Measurements from ENCODE around the gene UBE2R2.
A peak's percentile ranks its signal among the peaks of the same experiment; 100 is the strongest.
"Not testable (repeated sequence)": the region's sequence is repeated elsewhere in the genome, so short reads cannot be mapped to it uniquely, and the experiment has no call there.

The UBE2R2 gene

GRCh38 chr9:33927694-33928093 lies 110.7 kb downstream of the UBE2R2 start:
- no peak for DNase-seq (ENCODE audit: low spot score)

DNA sequence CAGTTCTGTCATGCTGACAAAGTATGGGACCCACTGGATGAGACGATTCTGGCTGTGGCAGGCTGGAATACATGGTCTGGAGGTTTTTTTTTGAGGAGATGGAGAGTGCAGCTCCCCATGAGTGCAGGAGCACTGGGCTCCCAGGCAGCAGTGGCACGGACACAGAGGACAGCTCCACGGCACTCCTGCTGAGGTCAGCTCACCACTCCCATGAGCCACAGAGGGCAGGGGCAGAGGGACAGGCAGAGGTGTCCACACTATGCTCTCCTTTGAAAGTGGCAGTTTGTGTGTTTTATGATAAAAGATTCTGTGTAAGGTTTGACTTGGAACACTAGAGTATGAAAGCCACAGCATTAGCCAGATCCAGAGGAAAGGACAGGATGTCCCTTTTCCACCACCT lies 114.4 kb downstream of the UBE2R2 start:
- no peak for DNase-seq (ENCODE audit: low spot score)

DNA sequence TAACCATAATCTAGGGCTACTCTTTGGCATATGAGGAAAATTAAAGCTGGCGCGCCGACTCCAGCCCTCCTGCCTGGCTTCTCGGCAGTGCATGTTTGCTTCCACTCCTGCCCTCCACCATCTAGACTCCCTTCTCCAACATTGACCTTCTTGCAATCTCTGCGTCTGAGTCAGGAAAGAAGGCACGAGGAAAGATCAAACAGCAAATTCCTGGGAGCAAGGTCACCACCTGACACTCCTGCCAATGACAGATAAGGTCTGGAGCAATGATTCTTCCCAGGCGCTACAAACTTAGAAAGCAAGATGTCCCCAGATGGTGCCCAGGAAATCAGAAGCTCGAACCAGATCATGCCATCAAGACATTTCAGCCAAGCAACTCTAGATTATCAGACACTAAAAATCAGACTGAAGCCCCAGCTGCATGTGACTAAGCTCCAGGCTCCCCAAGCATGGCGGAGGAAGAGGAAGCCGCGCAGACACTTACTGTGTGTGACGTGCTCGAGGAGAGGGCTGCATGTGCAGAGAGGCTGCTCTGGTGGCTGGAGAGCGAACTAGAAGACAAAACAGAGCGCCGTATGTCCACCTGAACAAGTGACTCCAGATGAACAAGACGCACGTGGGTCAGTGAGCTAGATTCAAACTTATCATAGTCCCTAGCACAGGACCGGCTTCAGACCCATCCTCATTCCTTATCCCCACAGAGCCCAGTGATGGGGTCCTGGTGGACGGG lies 115.3 kb downstream of the UBE2R2 start:
- DNase-seq (ENCODE audit: low spot score) = no peak

DNA sequence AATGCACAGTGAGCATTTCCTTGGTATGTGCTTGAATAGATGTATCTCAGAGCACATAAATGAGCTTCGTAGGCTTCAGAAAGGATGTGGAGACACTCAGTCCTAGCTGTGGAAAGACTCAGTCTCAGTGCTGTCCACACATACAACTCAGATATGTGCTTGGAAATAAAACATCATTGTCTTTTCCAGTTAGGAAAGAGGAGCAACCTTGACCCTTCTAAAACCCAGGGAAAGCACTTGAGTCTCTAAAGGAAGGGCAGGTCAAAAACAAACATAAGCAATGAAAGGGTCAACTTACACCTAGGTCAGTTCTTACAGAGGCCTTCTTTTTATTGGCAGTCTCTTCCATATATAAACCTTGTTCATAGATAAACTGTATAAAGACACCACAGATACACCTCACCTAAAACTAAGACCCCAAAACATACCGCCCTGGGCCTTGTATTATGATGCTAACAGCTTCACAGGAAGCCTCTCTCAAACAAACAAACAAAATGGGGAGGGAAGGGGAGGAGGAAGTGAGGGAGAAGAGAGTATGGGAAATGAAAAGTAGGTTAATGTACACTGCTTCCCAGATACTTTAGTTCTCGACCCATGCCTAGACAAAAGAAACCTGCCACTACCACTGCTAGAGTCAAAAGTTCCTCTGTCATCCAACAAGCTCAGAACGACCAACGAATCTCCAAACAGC lies 117.4 kb downstream of the UBE2R2 start:
- DNase-seq (ENCODE audit: low spot score) = no peak

DNA sequence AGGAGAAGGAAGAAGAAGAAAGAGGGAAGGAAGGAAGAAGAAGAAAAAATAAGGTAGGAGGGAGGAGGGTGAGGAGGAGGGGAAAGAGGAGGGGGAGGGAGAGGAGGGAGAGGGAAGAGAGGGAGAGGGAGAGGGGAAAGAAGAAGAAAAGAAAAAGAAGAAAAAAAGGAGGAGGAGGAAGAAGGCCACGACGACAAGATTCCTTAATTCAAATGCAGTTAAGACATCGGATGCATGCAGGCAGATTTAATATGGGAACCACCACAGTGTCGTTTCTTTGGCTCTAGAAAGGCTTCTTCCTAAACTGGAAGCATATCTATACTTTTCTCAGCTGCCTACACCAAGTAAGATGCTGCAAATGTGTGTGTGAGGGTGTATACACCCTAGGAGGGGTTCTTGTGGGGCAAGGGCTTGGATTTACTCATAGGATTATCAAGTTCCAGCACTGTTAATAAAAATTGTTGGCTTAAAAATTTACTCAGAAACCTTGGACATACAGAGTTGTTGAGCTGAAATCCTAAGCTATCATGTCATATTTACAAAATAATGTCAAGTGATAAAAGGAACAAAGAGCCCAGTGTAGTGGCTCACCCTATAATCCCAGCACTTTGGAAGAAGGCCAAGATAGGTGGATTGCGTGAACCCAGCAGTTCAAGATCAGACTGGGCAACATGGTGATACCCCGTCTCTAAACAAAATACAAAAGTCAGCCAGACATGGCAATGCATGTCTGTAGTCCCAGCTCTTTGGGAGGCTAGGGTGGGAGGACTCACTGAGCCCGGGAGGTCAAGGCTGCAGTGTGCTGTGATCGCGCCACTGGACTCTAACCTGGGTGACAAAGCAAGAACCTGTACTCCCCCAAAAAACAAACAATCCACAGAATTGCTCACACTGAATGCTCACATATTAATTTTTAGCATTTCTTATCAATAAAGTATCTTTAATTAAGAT lies 123.2 kb downstream of the UBE2R2 start:
- no peak for DNase-seq (ENCODE audit: low spot score)

DNA sequence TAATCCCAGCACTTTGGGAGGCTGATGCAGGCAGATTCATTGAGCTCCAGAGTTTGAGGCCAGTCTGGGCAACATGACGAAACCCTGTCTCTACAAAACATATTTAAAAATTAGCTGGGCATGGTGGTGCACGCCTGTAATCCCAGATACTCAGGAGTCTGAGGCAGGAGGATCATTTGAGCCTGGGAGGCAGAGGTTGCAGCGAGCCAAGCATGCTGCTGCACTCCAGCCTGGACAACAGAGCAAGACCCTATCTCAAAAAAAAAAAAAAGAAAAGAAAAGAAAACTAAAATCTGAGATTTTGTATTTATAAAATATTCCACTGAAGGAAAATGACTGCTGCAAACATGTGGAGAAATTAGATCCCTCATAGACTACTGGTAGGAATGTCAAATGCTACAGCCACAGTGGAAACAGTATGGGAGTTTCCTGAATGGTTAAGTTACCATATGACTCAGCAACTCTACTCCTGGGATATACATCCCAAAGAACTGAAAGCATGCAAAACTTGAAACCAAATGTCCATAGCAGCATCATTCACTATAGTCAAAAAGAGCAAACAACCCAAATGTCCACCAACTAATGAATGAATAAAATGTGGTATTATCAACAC lies 125.6 kb downstream of the UBE2R2 start:
- DNase-seq (ENCODE audit: low spot score) = no peak

- peak; percentile 11 for DNase-seq (ENCODE audit: low spot score)
Measured at GRCh38 chr9:33943389-33943788, 126.4 kb downstream of the UBE2R2 start.

DNA sequence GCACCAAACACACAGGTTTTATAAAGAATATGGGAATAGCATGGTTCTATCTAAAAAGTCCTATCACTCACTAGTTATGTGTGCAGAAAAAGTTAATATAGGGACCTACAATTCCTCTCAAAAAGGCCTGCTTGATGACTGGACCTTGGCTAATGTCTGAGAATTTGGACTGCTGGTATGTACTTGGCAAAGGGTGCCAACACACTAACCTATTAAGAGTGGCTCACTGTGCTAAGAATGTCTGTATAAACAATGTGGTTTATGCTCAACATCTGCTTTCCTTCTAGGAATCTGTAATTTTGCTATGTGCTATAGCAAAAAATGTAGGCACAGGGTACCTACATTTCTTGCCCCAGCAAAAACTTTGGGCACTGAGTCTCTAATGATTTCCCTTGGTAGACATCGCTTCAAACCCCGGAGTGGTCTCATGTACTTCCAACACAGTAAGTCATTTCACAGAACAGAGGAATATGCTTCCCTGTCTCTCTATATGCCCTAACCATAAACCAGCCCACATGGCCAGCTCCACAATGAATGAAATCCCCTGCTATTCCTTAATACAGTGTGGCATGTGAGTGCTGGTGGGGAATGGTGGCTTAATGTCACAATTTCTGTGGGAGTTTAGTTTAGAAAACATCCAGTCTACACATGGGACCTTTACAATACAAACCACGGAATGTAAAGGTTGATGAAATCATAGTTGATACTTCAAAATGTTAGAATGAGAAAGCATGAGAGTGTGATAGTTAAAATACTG lies 130.0 kb downstream of the UBE2R2 start:
- no peak for DNase-seq (ENCODE audit: low spot score)

GRCh38 chr9:33950371-33950770 lies 133.4 kb downstream of the UBE2R2 start:
- DNase-seq (ENCODE audit: low spot score) = no peak

GRCh38 chr9:33952066-33952465 lies 135.1 kb downstream of the UBE2R2 start:
- no peak for DNase-seq (ENCODE audit: low spot score)

- DNase-seq (ENCODE audit: low spot score) = no peak
Measured at GRCh38 chr9:33956544-33956943, 139.6 kb downstream of the UBE2R2 start.

GRCh38 chr9:33959725-33960124 lies 142.8 kb downstream of the UBE2R2 start:
- DNase-seq (ENCODE audit: low spot score) = no peak

DNA sequence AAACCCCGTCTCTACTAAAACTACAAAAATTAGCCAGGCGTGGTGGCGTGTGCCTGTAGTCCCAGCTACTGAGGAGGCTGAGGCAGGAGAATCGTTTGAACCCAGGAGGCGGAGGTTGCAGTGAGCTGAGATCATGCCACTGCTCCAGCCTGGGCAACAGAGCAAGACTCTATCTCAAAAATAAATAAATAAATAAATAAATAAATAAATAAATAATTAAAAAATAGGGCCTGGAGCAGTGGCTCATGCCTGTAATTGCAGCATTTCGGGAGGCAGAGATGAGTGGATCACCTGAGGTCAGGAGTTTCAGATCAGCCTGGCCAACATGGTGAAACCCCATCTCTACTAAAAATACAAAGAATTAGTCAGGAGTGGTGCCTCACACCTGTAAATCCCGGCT lies 145.5 kb downstream of the UBE2R2 start:
- DNase-seq (ENCODE audit: low spot score) = not testable (repeated sequence)

DNA sequence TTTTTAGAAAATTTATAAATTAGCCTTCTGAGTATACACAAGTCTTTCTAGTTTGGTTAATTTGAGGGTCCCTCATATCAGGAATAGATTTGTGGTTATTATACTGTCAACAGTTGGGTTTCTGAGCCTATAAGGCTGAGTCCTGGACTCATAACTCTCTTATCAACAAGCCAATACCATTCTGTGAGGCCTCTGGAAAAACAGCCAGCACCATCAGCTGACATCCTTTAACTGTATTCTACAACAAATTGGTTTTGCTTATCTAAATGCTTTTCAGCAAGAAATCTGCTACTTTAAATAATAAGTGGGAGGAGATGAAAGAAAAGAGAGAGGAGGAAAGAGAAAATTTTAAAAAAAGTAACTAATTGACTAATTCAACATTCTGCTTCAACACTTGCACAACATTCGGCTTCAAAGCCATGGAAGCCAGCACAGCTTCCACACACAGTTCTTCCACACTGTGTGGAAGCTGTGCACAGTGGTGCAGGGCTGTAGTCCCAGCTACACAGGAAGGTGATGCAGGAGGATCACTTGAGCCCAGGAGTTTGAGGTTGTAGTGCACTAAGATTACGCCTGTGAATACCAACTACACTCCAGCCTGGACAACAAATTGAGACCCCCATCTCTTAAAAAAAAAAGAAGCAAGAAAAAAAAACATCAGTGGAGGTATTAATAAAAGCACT lies 147.3 kb downstream of the UBE2R2 start:
- DNase-seq (ENCODE audit: low spot score) = no peak

Measured in pons (tissue), 1 donor.